GM08714 (cell line): ENCODE data around the gene TOMM6.
"Not testable (repeated sequence)": the region's sequence is repeated elsewhere in the genome, so short reads cannot be mapped to it uniquely, and the experiment has no call there.

Experiments
- H3K4me3 ChIP-seq: fragments of 200-500 bp; sonication (Bioruptor generic); 2 replicates; pipeline ENCODE4 v1.5.1; 2014; ENCODE audit warnings: mild to moderate bottlenecking, low read length, inconsistent platforms
- ZNF274 ChIP-seq: IDR thresholded peaks from 2 replicates; pipeline ENCODE4 v1.6.1; 2012; ENCODE audit warnings: mild to moderate bottlenecking, low read depth, low read length

TOMM6 gene

DNA sequence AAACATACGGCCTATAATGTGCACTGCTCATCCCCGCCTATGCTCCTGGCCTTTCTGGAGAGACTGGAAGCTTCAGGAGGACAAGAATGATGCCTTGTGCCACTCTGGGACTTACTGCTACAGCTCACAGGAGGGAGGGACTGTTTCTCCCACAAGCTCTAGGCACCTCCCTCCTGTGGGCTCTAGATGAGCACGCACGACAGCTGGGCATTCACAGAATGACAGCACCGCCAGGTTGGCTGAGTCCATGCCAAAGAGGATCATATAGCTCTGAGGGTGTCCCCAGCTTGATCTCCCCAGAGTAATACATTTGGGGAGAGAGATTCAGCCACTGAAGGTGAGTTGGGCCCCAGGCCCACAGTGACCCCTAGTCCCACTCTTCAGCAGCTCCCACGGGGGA is 30.2 kb upstream of the TOMM6 start:
- H3K4me3 ChIP-seq: no peak overlapping the region
- TF ChIP-seq ZNF274: no peak

DNA sequence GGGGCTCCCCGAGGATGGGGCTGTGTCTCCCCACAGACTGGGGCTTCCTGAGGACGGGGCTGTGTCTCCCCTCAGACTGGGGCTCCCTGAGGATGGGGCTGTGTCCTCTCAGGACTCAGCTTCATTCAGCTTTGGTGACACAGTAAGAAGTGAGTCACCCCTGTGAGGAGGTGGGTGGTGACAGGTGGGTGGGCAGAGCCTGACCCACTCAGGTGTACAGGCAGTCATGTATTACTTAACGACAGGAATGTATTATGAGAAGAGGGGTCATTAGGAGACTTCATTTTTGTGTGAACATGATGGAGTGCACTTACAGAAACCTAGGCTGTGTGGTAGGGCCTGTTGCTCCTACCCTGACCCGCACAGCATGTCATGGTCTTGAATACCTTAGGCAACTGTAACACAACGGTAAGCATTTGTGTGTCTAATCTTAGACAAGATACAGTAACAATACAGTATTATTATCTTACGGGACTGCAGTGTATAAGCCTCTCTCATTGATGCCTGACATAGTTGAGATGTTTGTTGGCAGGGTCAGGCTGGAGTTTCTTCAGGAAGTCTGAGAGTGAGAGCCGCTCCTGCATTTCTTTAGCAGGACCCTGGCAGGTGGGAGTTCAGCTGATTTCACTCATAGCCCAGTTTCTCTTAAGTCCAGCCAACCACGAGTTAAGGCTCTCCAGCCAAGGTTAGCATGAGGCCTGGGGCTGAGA is 29.4 kb upstream of the TOMM6 start:
- H3K4me3 ChIP-seq: no peak overlapping the region
- TF ChIP-seq ZNF274: no peak

DNA sequence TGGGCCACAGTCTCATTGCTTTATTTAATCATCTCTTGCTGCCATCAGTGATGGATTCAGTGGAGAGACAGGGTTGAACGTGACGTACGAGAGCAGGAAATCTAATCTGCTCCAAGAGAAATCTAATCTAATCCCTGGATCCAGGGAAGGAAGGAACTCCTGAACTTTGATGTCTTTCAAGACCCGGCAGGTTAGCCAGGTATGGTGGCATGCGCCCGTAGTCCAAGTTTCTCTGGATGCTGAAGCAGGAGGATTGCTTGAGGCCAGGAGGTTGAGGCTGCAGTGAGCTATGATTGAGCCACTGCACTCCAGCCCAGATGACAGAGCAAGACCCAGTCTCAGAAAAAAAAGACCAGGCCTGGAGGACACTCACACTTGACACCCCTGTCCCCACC is 28.9 kb upstream of the TOMM6 start:
- no peak for TF ChIP-seq ZNF274
- H3K4me3 ChIP-seq: no peak overlapping the region

DNA sequence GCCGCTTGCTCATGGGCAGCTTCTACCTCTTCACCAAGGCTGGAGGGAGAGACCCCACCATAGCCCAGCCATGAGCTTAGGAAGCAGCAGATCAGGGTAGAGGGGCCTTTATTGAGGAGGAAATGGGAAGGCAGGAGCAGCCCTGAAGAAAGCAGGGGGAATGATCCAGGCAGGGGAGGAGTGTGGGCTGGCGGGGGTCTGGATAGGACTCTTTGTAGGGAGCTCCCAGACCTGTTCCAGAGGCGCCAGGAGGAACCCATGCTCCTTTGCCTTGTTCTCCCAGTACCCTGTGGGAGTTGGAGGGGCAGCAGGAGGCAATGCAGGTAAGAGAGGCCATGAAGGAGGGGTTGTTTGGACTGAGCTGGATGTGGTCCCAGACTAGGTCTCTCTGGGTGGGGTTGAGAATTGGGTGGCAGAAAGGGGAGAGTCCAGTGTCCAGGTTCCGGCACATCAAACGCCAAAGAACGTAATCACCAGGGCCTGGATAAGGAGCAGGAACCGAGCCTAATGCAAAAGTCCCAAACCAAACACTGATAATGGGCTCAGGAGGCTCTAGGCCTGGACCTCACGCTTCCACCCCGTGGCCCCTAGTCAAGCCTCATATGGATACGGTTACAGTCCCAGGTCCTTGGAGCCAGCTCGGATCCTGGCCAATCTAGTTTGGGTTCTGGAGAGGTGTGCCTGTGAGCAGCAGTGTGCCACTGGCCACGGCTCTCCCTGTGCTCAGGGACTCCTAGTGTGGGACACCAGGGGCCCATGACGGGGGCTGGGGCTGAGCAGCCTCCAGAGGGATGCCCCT is 28.2 kb upstream of the TOMM6 start:
- no peak overlapping the region for H3K4me3 ChIP-seq
- TF ChIP-seq ZNF274: no peak

DNA sequence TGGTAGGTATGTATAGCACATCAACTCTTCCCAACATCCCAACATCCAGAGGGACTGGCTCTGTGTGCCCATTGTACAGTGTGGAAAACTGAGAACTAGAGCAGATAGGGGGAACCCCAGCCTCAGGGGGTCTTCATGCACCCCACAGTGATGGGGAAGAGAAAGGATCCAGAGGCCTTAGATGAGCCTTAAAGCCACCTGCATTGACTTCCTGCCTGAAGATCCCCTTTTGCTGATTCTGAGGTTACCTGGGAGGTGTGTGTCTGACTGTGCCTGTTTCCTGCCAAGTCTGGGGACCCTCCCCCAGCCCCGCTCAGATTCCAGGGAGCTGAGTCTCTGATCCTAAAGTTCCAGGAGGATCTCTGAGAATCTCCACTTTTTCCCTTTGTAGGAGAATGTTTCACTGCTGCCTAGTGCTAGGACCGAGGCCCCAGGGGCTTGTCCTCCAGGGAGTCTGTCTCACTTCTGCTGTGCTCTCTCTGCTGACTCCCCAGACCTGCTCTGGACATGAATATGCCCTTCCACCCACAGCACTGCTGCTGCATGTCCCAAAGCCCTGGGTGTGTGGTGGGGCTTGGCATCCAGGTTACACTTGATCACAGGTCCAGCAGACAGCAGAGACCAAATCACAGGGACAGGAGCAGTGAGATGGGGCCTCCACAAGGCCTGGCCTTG is 27.5 kb upstream of the TOMM6 start:
- no peak overlapping the region for H3K4me3 ChIP-seq
- TF ChIP-seq ZNF274: no peak

DNA sequence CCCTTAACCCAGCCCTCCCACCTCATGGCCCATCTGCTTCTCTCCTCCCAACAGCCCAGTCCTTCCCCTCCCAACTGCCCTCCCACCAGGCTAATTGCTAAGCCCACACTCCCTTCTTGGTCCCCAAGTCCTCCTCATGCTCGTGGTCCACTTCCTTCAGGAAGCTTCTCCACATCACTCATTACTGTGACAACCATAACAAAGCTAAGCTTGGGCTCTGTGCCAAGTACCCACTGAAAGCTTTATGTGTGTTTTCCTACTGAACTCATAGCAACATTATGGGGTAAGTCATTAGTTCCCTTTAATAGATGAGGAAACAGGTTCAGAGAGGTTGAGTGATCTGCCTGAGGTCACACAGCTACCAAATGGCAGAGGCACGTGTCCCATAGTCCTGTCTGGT is 24.0 kb upstream of the TOMM6 start:
- H3K4me3 ChIP-seq: no peak overlapping the region
- no peak for TF ChIP-seq ZNF274

DNA sequence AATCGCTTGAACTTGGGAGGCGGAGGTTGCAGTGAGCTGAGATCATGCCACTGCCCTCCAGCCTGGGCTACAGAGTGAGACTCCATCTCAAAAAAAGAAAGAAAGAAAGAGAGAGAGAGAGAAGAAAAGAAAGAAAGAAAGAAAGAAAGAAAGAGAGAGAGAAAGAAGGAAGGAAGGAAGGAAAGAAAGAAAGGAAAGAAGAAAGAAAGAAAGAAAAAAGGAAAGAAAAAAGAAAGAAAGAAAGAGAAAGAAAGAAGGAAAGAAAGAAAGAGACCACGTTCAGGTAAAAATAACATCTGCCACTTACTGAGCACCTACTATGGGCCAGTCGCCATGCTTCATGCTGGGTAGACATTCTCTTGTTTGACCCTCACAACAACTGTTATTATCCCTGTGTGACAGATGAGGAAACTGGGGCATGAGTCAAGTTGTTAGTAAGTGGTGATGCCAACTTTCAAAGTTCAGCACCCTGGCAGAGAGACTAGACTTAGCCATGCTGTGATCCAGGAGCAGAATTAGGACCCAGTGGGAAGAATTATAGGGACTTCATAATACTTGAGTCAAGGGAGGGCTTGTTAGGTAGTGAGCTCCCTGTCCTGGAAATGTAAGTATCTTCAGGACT is 21.3 kb upstream of the TOMM6 start:
- H3K4me3 ChIP-seq: not testable (repeated sequence)

DNA sequence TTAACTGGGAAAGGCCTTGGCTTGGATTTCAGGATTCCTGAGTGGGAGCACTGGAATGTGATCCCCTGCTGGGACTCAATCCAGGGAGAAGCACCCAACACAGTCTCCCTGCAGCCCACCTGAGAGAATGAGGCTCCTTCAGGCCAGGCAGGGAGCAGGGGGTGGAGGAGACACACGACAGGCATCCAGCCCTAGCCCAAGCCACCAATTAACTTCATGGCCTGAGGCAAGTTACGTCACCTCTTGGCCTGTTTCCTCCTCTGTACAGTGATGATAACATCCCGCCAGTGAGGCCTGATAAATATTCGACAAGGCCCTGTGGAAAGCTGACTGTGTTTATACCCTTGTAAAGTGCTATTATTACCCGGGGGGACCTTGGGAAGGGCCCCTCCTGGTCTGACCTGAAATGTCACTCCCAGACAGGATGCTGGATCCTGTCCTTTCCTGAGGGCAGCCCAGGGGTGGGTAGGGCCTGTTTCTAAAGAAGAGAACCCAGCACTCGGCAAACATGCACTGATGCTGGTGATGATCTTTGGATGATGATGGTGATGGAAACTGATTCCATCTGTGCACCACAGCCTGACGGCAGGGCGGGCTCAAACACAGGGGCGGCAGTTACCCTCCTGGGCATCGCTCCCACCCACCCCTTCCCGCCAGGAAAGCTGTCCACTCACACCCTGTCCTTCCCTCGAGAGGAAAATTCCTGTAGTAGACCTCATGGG is 20.2 kb upstream of the TOMM6 start:
- TF ChIP-seq ZNF274: no peak
- H3K4me3 ChIP-seq: no peak overlapping the region

DNA sequence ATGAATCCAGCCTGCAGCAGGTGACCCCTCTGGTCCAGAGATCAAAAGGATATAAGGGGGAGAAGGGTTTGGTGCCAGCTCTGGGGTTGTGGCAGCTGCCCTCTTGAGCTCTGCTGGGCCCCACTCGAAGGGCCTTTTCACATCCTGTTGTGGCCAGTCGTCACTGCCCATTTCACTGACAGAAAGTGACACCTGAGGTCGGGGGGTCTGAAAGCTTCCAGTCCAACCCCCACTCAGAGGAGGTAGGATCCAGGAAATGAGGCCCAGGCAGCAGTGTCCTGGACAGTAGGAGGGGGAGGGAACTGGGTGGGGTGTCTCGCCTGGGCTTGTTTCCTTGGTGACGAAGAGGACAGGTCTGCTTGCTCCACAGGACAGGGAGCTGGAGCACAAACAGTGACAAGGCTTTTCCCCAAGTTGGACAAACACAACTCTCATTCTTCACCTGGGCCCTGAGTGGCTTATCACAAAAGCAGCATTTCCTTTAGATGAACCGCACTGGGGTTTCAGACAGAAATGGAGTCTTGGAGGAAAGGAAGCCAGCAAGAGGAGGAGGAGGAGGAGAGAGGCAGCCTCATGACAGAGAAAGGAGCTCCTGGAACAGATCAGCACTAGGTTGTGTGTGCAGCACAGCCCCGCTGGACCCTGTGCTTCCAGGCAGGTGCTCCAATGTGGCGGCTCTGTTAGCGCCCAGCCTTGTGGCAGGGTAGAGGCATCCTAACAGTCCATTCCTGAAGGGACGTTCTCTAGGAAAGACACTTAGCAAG is 18.8 kb upstream of the TOMM6 start:
- H3K4me3 ChIP-seq: no peak overlapping the region
- TF ChIP-seq ZNF274: no peak

DNA sequence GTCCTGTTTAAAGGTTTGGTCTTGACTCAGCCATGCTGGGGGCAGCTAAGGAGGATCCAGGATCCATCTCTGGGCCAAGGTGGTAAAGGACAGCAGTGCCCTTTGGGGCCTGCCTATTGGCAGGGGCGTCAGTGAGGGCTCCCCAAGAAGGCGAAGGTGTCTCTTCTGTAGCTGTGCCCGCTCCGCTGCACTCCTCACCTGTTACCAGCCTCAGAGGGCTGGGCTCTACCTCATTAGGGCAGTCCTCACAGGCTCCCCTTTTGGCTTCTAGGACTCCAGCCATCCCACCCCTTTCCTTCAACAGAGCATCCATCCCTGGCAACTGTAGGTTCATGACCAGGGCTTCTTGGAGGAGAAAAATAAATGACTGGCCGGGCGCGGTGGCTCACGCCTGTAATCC is 18.1 kb upstream of the TOMM6 start:
- TF ChIP-seq ZNF274: no peak
- no peak overlapping the region for H3K4me3 ChIP-seq

DNA sequence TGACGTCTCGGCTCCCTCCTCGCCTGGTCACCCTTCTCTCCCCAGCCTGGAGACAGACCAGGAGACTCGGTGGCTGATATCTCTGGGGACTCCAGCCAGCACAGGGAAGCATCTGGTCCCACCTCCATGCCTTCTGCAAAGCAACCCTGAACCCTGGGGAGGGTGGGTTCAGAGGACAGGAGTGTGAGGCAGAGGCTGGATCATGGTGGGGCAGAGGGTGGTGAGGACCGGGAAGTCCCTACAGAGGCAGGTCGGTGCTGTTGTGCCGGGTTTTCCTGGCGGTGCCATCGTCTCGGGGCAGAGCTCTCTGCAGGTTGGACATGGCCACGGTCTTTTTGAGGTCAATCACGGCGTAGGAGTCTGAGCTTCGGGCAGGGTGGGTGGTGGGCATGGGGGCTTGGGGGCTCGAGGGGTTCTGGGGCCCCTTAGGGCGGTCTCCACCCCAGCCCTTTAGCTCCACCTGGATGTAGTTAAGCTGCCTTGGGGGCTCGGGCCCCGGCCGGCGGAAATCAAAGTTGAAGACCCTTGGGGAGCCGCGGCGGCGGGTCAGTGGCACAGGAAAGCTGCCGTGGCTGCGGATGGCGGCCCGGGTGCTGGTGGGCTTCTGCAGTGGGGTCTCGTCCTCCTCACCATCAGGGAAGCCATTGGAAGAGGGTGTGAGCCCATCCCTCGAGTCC is 17.0 kb upstream of the TOMM6 start:
- no peak overlapping the region for H3K4me3 ChIP-seq
- TF ChIP-seq ZNF274: no peak

DNA sequence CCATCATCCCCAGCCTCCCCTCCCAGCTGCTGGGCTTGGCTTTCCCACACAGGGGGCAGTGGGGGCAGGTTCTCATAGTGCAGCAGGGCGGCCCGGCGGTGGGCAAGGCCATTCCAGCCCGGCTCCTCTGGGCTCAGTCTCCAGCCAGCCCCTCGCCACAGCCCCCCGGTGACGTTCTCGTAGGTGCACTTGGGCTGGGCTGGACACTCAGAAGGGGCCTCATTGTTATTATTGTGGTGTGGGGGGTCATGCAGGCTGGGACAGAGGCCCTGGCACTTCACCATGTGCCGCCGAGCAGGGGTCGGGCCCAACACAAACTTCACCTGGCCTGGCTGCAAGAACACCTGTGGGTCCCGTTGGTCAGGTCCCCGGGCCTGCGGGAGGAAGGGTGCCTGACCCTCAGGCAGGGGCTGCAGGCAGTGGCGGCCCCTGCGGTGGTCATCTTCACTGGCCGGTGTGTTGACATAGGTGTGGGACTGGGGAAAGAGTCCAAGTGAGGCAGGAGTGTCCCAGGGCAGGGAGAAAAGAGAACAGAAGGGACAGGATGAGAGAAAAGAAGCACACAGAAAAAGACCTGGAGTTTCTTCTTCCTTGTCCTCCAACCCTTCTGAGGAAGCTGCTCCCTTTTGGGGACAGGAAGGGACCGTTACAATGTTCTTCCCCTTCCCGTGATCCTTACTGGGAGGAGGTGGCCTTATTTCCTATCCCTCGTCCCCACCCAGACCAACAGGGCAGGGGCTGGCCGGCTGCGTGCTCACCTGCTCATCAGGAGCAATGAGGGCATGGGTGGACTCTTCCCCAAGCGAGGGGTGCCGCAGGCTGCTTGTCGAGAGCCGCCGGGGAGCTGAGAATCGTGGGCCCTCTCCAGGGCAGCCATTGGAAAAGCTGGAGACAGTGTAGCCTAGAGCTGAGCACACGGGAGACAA is 16.2 kb upstream of the TOMM6 start:
- H3K4me3 ChIP-seq: no peak overlapping the region
- no peak for TF ChIP-seq ZNF274

DNA sequence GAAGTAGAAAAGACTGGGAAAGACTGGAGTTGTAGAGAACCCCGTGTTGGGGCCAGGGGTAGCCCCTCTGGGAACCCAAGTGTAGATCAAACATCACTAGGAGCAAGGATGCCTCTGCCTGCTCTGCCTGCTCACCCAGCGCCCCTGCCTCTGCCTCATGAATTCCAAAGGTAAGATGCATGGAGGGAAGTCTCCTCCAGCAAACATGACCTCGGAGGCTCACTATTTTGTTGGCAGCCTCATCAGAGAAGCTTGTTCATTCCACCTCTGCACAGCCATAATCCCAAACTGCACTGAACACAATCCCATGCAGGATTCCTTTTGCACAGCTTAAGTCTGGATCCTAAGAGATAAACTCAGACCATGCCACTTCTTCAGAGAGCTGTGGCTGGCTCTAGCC is 12.7 kb upstream of the TOMM6 start:
- TF ChIP-seq ZNF274: no peak
- no peak overlapping the region for H3K4me3 ChIP-seq
